GM23248 (cell line): ENCODE measurements around the gene TNIK. TPM values are rescaled to one million over a fixed set of nuclear protein-coding genes. Genes with fewer than 3 reads are reported as not detected.

Experiments
- DNase-seq: peaks from one replicate; pipeline ENCODE4 v3.0.0-alpha.2; 2015
- H2AFZ ChIP-seq: fragments of 200-600 bp; sonication (generic); 2 replicates; pipeline ENCODE4 v1.6.1; 2016; ENCODE audit warnings: antibody characterized with exemption
- H3F3A ChIP-seq: fragments of 200-600 bp; sonication (generic); 2 replicates; pipeline ENCODE4 v1.6.1; 2016; ENCODE audit warnings: mild to moderate bottlenecking, antibody characterized with exemption, mixed run types; ENCODE audit not compliant: insufficient read depth
- H3K27ac ChIP-seq: fragments of 200-600 bp; sonication (generic); 2 replicates; pipeline ENCODE4 v1.5.1; 2016; ENCODE audit warnings: mild to moderate bottlenecking
- H3K27me3 ChIP-seq: fragments of 200-600 bp; sonication (generic); replicated peaks from 2 replicates; pipeline ENCODE4 v1.6.1; 2016; ENCODE audit warnings: mild to moderate bottlenecking; ENCODE audit not compliant: insufficient read depth
- H3K36me3 ChIP-seq: fragments of 200-600 bp; sonication (generic); 2 replicates; pipeline ENCODE4 v1.6.1; 2016; ENCODE audit warnings: low read depth, mild to moderate bottlenecking
- H3K4me1 ChIP-seq: fragments of 200-600 bp; sonication (generic); 2 replicates; pipeline ENCODE4 v1.6.1; 2016; ENCODE audit warnings: mild to moderate bottlenecking; ENCODE audit not compliant: insufficient read depth
- H3K4me2 ChIP-seq: fragments of 200-600 bp; sonication (generic); one replicate; pipeline ENCODE4 v1.6.1; 2016; ENCODE audit warnings: mild to moderate bottlenecking; ENCODE audit not compliant: unreplicated experiment
- H3K4me3 ChIP-seq: fragments of 200-600 bp; sonication (generic); 2 replicates; pipeline ENCODE4 v1.5.1; 2016; ENCODE audit warnings: mild to moderate bottlenecking
- H3K79me2 ChIP-seq: fragments of 200-600 bp; sonication (generic); 2 replicates; pipeline ENCODE4 v1.6.1; 2016; ENCODE audit warnings: mild to moderate bottlenecking; ENCODE audit not compliant: insufficient read depth
- H3K9ac ChIP-seq: fragments of 200-600 bp; sonication (generic); 2 replicates; pipeline ENCODE4 v1.6.1; 2016; ENCODE audit warnings: mild to moderate bottlenecking
- H3K9me2 ChIP-seq: fragments of 200-600 bp; sonication (generic); 2 replicates; pipeline ENCODE4 v1.6.1; 2016; ENCODE audit warnings: mixed run types, mild to moderate bottlenecking, moderate library complexity; ENCODE audit not compliant: insufficient read depth
- H3K9me3 ChIP-seq: fragments of 200-600 bp; sonication (generic); one replicate; pipeline ENCODE4 v1.6.1; 2017; ENCODE audit warnings: low read depth
- H4K20me1 ChIP-seq: fragments of 200-600 bp; sonication (generic); 2 replicates; pipeline ENCODE4 v1.6.0; 2016; ENCODE audit not compliant: insufficient read depth
- EZH2 ChIP-seq: fragments of 200-600 bp; sonication (generic); IDR thresholded peaks from 2 replicates; pipeline ENCODE4 v1.6.1; 2018; ENCODE audit warnings: antibody characterized with exemption, mild to moderate bottlenecking; ENCODE audit not compliant: insufficient read depth, poor library complexity, severe bottlenecking
- EZH2phosphoT487 ChIP-seq: fragments of 200-600 bp; sonication (generic); IDR thresholded peaks from 2 replicates; pipeline ENCODE4 v1.6.1; 2018; ENCODE audit warnings: antibody characterized with exemption, moderate library complexity, mild to moderate bottlenecking, low read depth; ENCODE audit not compliant: insufficient read depth
- WGBS, 2 experiments: methylation state at CpG; one replicate each; pipeline ENCODE4 v1.1.6; 2015 to 2017; ENCODE audit warnings: low lambda C conversion rate in 2 of 2, low coverage in 1 of 2; ENCODE audit errors: missing lambda C conversion rate in 2 of 2; 5-methylcytosine and 5-hydroxymethylcytosine counted together
- in situ Hi-C: fragments of 300-500 bp; cut with MboI; formaldehyde crosslinking; loops from 2 replicates; pipeline ENCODE4 v1.15.0; 2020
- polyA plus RNA-seq: library from polyadenylated mRNA; unstranded; fragments of >200 nt; fragmentation: Nextera tagmentation; extraction: Ambion mirVana; gene quantifications from 2 replicates; pipeline ENCODE4 v1.2.1, GENCODE V29; 2016
- total RNA-seq: library from RNA; depleted of rRNA; stranded (reverse); fragments of >200 nt; shearing (Covaris generic); gene quantifications from 2 replicates; pipeline ENCODE4 v1.2.3, GENCODE V29; 2014

The TNIK gene
- total and polyA plus RNA-seq, 2 experiments from 2014 or later, result 0.80 to 2.3 TPM

DNA sequence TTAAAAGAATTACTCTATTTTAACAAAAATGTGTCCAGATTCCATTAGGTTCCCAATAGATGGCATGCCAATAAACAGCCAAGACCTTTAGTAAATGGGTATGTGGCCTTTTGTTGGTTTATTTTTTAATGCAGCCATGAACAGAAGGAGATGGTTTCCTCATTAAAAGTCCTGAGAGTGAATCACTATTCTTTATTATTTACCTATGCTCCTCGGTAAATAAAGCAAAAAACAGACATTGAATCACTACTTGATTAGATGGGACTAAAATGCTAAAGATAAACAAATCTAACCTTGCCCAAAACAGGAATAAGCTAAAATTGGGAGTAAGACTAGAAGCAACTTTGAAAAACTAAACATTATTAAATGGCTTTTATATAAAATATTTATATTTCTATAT, 94.2 kb downstream of the TNIK start:
- TF ChIP-seq EZH2phosphoT487, result no peak
- TF ChIP-seq EZH2, result no peak
- in situ Hi-C loops, result no loop called here
- DNase-seq, result no peak
- Histone ChIP-seq H3K79me2 (no peaks in the 10 kb centered on the region), H3K9me2 (no peaks in the 10 kb centered on the region), H3K36me3 (no peaks in the 10 kb centered on the region), H3K4me2 (no peak overlapping the region), H3K9me3 (no peaks in the 10 kb centered on the region), H3K4me1 (no peaks in the 10 kb centered on the region), H3K27ac (no peak overlapping the region), H3K27me3 (0 out of 2 replicates have a peak, but pooled peaks cover 8% of the 10 kb centered on the region), H2AFZ (no peak overlapping the region), H3F3A (no peaks in the 10 kb centered on the region), H4K20me1 (no peaks in the 10 kb centered on the region), H3K9ac (no peak overlapping the region), H3K4me3 (no peak overlapping the region)
- WGBS, 2 experiments, result 93 to 100% methylated on average over 1 of the region's 1 CpG

DNA sequence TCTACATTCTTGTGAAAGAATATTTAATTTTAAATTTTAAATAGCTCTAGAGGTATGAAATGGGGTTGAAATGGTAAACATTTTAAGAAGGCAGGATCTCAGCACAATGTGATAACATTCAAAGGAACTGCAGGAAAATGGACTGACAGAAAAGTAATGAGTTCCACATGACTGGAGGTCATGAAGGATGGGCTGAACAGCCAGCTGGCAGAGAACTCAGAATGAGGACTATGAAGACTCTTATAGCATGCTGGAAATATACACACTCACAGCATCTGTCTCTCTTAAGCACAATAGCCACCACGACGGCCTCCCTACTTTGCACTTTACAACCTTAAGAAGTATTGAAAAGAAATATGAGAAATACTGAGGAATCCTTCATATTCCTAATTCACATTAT, 94.7 kb downstream of the TNIK start:
- 71 to 80% methylated on average over 2 of the region's 2 CpGs for WGBS, 2 experiments
- TF ChIP-seq EZH2 (no peak), EZH2phosphoT487 (no peak)

DNA sequence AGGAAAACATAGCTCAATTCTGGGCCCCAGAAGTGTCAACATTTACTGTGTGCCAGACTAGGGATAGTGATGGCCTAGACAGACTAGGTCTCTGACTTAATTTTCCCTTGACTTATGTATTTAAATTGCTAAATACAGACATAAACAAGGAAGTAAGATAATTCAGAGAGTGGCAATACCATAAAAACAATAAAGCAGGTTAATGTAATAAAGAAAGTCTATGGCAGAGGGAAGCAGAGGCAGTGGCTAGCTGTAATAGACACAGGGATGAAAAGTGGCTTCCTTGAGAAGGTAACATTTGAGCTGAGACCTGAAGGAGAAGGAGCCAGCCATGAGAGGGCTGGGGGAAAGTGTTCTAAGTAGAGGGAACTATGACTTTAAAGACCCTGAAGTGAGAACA, 95.7 kb downstream of the TNIK start:
- in situ Hi-C loops, result no loop called here
- H3K4me1 ChIP-seq, result no peaks in the 10 kb centered on the region
- DNase-seq, result no peak

More for the DNA sequence above, 94.7 kb downstream of the TNIK start:
- DNase-seq, result no peak
- no peaks in the 10 kb centered on the region for H3K9me3 ChIP-seq
- H3K4me3 ChIP-seq, result no peak overlapping the region
- H3K79me2 ChIP-seq, result no peaks in the 10 kb centered on the region
- no peaks in the 10 kb centered on the region for H3K4me1 ChIP-seq
- 0 out of 2 replicates have a peak, but pooled peaks cover 8% of the 10 kb centered on the region for H3K27me3 ChIP-seq
- no peaks in the 10 kb centered on the region for H3K9me2 ChIP-seq
- no peak overlapping the region for H2AFZ ChIP-seq
- in situ Hi-C loops, result no loop called here
- no peaks in the 10 kb centered on the region for H4K20me1 ChIP-seq
- no peak overlapping the region for H3K4me2 ChIP-seq
- no peaks in the 10 kb centered on the region for H3K36me3 ChIP-seq
- no peak overlapping the region for H3K9ac ChIP-seq
- H3F3A ChIP-seq, result no peaks in the 10 kb centered on the region
- no peak overlapping the region for H3K27ac ChIP-seq

DNA sequence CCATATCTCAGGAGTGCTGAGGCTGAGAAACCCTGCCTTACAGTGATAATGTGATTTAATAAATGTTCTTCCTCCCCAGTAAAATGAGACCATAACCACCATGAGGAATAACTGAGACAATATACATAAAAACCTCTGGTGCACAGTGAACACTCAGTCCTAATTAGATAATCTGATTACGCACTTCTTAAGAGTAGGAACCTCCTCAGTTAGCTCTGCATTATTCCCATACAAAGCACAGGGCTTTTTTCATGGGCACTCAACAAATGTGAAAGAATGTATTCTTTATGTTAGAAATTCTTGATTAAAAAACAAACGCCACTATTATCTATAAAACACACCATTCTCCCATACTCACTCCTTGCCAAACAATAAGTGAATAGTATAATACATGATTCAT, 97.0 kb downstream of the TNIK start:
- Histone ChIP-seq H3K9me3 (no peaks in the 10 kb centered on the region), H3K9ac (no peak overlapping the region), H3K4me2 (no peak overlapping the region), H3F3A (no peaks in the 10 kb centered on the region), H3K4me1 (no peaks in the 10 kb centered on the region), H3K36me3 (no peaks in the 10 kb centered on the region), H3K27ac (no peak overlapping the region), H4K20me1 (no peaks in the 10 kb centered on the region), H3K9me2 (no peaks in the 10 kb centered on the region), H3K27me3 (0 out of 2 replicates have a peak, but pooled peaks cover 8% of the 10 kb centered on the region), H2AFZ (no peak overlapping the region), H3K4me3 (no peak overlapping the region), H3K79me2 (no peaks in the 10 kb centered on the region)
- 92 to 93% methylated on average over 2 of the region's 2 CpGs for WGBS, 2 experiments
- DNase-seq, result no peak
- TF ChIP-seq EZH2phosphoT487, result no peak
- TF ChIP-seq EZH2, result no peak
- in situ Hi-C loops, result no loop called here

More for the DNA sequence above, 95.7 kb downstream of the TNIK start:
- no peak overlapping the region for H3K4me2 ChIP-seq
- no peaks in the 10 kb centered on the region for H3K9me3 ChIP-seq
- no peaks in the 10 kb centered on the region for H3K36me3 ChIP-seq
- H3F3A ChIP-seq, result no peaks in the 10 kb centered on the region
- H2AFZ ChIP-seq, result no peak overlapping the region
- no peak overlapping the region for H3K4me3 ChIP-seq
- H4K20me1 ChIP-seq, result no peaks in the 10 kb centered on the region
- 0 out of 2 replicates have a peak, but pooled peaks cover 8% of the 10 kb centered on the region for H3K27me3 ChIP-seq
- H3K79me2 ChIP-seq, result no peaks in the 10 kb centered on the region
- no peaks in the 10 kb centered on the region for H3K9me2 ChIP-seq
- no peak overlapping the region for H3K9ac ChIP-seq
- H3K27ac ChIP-seq, result no peak overlapping the region
- no peak for TF ChIP-seq EZH2phosphoT487
- TF ChIP-seq EZH2, result no peak

- Histone ChIP-seq H3K27me3 (0 out of 2 replicates have a peak, but pooled peaks cover 8% of the 10 kb centered on the region), H3K4me2 (no peak overlapping the region)
- in situ Hi-C loops, result no loop called here
Measured at GRCh38 chr3:171362575-171362974, 97.6 kb downstream of the TNIK start.

More at GRCh38 chr3:171362575-171362974, 97.6 kb downstream of the TNIK start:
- Histone ChIP-seq H3K4me1 (no peaks in the 10 kb centered on the region), H3F3A (no peaks in the 10 kb centered on the region), H3K9me3 (no peaks in the 10 kb centered on the region), H3K9me2 (no peaks in the 10 kb centered on the region), H3K36me3 (no peaks in the 10 kb centered on the region), H3K79me2 (no peaks in the 10 kb centered on the region), H3K27ac (no peak overlapping the region), H4K20me1 (no peaks in the 10 kb centered on the region), H3K9ac (no peak overlapping the region), H2AFZ (no peak overlapping the region), H3K4me3 (no peak overlapping the region)
- TF ChIP-seq EZH2, result no peak
- no peak for TF ChIP-seq EZH2phosphoT487
- DNase-seq, result no peak
